Urothelium cell line (cell line): ENCODE measurements around the gene GREM2.

ENCODE experiments used
- DNase-seq: peaks from one replicate; pipeline ENCODE4 v3.0.0; 2011; ENCODE audit warnings: low spot score, mixed read lengths
- FAIRE-seq: peaks from 2 replicates; lab custom pipeline; 2011; peaks lifted over from hg19 to GRCh38; lab: Jason Lieb, UNC

Gene GREM2

DNA sequence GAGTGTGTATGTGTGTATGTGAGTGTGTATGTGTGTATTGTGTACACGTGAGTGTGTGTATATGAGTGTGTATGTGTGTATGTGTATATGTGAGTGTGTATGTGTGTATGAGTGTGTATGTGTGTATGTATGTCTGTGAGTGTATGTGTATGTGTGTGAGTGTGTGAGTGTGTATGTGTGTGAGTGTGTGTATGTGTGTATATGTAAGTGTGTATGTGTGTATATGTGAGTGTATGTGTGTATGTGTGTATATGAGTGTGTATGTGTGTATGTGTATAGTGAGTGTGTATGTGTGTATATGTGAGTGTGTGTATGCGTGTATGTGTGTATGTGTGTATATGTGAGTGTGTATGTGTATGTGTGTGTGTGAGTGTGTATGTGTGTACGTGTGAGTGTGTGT is 49.2 kb downstream of the GREM2 start:
- DNase-seq: no peak
- peak; percentile 99 for FAIRE-seq

GRCh38 chr1:240562111-240562590 is 49.8 kb downstream of the GREM2 start:
- DNase-seq: no peak
- FAIRE-seq: no peak

DNA sequence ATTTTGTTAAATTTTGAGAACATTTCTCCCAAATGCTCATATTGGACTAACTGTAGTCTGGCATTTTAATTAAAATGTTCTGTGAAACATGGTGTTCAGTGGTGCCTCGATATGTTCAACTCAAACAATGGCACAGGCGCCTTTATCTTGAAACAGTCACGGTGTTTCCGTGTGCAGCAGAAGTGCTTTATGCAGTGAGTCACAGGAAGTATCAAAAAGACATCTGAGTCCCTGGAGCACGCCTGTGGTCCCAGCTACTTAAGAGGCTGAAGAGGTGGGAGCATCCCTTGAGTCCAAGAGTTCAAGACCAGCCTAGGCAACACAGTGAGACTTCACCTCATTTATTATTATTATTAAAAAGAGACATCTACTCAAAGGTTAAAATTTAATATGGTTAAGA is 52.2 kb downstream of the GREM2 start:
- DNase-seq: no peak
- FAIRE-seq: no peak

- DNase-seq (no peak), FAIRE-seq (no peak)
These were observed 56.4 kb downstream of the GREM2 start for GRCh38 chr1:240555524-240555923.

GRCh38 chr1:240553351-240553750 is 58.6 kb downstream of the GREM2 start:
- no peak for DNase-seq
- no peak for FAIRE-seq

DNA sequence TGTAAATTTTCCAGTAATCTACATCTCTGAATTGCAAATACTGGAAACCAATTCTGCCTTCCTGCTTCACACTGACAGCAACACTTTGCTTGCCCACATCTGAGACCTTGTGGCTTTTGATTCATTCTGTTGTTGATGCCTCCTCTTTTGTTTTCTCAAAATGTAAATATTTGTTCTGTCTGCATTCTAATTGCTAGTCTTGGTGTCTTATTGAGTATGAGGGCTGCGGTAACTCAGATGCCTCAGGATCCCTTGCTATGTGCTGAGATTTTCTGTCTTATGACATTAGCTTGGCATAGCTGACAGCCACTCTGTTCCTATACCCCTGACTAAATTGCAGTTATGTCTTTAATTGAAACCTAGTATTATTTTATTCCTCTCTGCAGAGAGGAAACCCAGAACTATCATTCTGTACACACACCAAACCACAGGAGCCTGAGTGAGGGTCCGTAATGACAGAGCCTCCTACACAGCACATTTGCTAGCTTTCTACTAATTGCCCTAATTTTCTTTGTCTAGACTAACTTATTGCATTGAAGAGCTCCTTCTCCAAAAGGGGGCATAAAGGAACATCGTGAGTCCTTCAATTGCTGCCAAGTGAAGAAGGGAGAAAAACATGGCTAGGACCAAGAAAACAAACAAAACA is 72.1 kb downstream of the GREM2 start:
- FAIRE-seq: no peak
- no peak for DNase-seq

GRCh38 chr1:240538776-240539430 is 73.1 kb downstream of the GREM2 start:
- no peak for DNase-seq
- FAIRE-seq: no peak

GRCh38 chr1:240533154-240533780 is 78.7 kb downstream of the GREM2 start:
- FAIRE-seq (no peak), DNase-seq (no peak)

- no peak for FAIRE-seq
These were observed 83.4 kb downstream of the GREM2 start for GRCh38 chr1:240528591-240528990.

DNA sequence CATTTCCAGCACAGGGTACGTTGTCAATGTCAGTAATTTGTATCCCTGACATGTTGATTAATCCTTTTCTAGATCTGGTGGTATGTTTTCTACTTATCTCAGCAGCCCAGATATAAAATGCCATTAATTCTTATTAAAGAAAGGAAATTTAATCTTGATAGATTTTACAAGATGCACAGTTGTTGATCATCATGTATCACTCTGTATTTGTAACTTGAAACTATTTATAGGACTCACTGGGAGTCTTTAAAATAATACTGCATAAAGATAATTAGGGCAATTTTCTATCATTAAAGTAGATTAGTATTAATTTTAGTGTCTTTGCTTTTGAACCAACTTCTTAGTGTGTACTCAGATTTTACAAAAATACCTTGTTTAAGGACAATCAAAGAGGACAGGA is 84.9 kb downstream of the GREM2 start:
- FAIRE-seq (no peak), DNase-seq (no peak)

More at GRCh38 chr1:240528591-240528990, 83.4 kb downstream of the GREM2 start:
- no peak for DNase-seq

- DNase-seq: no peak
- FAIRE-seq: no peak
These were observed 85.6 kb downstream of the GREM2 start for GRCh38 chr1:240526312-240526711.

DNA sequence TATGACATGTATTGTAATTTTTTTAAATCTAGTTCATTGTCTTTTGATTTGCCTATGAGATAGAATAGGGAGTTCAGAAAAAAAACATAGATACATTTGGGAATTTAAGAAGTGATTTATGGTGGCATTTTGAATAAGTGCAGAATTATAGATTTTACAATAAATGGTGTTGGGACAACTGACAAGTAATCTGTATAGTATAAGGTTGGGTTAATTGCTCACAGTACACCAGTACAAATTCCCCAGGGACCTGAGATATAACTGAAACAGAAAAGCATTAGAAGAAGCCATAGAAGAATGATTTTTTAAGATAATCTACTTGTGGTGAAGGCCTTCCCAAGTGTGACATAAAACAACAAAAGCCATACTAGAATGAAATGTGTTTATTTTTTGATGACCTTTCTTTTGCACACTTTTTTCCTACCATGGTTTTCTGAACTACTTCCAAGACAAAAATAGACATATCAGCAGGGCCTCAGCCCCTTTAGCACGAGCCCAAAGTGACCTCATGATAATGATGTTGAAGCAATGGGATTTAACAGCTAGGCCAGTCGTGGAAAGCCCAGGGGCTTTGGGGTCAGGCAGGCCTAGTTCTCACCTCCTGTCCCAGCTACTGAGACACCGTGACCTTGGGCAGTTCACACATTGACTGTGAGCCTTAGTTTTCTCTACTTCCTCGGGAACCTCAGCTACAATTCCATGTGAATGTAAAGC is 87.4 kb downstream of the GREM2 start:
- FAIRE-seq (no peak), DNase-seq (no peak)

- no peak for FAIRE-seq
- no peak for DNase-seq
These were observed 89.7 kb downstream of the GREM2 start for GRCh38 chr1:240522122-240522822.

- DNase-seq: no peak
- FAIRE-seq: no peak
These were observed 94.1 kb downstream of the GREM2 start for GRCh38 chr1:240517891-240518290.

DNA sequence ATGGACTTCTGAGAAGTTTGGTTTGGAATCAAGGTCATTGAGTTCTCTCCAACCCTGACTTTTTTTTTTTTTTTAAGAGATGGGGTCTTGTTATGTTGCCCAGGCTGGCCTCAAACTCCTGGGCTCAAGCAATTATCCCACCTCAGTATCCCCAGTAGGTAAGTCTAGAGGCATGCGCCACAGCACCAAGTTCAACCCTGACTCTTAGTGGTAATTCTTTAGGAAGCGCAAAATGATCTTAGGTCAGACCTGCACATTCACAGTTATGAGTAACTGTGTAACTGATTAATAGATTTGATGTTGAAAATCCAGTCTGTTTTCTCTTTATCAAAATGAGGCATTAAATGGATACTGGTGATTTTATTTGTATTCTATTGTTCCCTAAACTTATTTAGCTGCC is 95.9 kb downstream of the GREM2 start:
- no peak for DNase-seq
- FAIRE-seq: no peak

DNA sequence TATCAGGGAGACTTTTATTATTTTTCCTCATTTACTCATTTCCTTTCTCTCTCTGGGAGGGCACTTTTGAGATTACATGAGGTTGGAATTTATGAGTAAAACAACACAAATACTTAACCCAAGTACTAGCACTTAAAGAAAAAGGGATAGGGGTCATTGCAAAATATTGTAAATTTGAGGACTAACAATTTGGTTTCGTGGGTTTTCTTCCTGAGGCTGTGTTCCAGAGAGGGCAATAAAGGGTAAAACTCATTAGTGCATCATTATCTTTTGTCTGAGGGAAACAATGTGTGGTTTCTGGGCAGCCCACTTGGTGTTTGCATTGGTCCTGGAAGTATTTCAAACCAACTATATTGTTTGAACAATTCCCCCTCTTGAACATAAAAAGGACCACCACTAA is 96.5 kb downstream of the GREM2 start:
- DNase-seq (no peak), FAIRE-seq (no peak)

DNA sequence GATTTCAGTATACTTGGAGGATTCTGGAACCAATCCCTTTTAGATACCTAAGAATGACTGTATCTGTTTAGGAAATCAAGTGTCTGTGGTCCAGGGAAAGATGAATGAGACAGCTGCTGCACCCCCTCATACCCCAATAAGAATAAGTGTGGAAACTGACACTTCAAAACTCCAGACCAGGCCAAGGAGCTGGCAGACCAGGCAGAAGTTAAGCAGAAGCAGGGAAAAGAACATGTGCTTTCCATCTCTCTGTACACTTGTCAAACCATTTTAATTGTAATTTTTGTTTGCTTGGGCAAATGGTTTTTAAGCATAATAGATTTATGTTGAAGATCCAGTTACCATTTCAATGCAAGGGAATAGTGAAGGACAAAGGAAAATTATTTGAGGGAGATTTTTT is 100.2 kb downstream of the GREM2 start:
- no peak for FAIRE-seq
- no peak for DNase-seq

DNA sequence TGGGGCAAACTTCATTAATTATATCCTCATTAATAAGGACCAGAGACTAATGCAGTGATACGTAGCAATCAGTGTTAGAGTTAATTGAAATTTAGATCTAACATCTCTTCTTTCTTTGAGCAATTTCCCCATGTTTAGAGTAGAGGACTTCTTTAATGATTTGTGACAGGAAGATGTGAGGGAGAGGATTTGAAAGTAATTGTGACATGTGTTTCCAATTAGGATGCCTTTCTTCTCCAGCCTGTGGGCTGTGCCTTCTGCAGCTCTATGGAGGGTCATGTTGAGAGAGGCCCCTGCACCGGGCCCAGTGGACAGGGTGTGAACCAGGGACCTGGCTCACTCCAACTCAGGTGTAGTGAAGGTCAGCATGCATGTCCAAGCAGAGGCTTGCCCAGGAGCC is 103.0 kb downstream of the GREM2 start:
- DNase-seq: no peak
- FAIRE-seq: no peak

DNA sequence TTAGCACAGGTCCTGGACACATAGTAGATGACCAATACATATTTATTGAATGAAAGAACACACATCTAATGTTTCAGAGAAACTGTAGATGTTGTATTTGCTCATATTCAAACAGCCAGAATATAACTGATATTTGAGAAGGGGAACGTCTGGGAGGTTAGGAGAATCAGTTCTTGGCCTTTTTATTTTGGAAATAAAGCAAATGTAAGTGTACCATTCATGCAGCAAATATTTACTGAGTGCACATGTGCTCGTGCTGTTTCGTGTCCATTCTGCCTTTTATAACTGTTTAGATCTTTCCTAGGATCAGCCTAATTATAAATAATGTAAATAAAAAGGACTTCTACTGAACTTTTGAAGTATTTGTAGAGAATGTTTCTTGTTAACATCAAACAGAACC is 103.8 kb downstream of the GREM2 start:
- FAIRE-seq: no peak

GRCh38 chr1:240506176-240506575 is 105.8 kb downstream of the GREM2 start:
- FAIRE-seq (no peak), DNase-seq (no peak)

More for the DNA sequence above, 103.8 kb downstream of the GREM2 start:
- no peak for DNase-seq

DNA sequence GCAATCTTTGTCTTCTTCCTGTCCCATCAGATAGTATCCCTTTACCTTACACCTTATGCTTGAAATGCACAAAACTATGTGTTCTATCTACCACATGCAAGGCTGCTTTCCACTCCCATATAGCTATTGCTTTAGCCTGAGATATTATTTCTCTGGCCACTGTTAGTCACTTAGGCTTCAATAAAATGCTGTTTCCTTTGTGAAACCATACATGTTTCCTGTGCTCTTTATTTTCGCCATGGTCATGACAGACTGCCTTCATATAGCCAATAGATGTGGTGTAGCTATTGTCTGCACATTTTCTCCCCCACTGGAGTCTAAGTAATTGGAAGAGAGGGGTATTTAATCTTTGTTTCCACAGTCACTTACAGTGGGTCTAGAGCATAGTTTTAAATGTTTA is 108.4 kb downstream of the GREM2 start:
- no peak for DNase-seq
- no peak for FAIRE-seq
